H1 (cell line): ENCODE results near the gene LILRB1. TPM values are rescaled to one million over a fixed set of nuclear protein-coding genes. Genes with fewer than 3 reads are reported as not detected.
"Not testable (repeated sequence)": the region's sequence is repeated elsewhere in the genome, so short reads cannot be mapped to it uniquely, and the experiment has no call there.

Source experiments
- CTCF ChIA-PET: fragments of 300-600 bp; sonication (Branson Sonifier 250); formaldehyde crosslinking; loops from one replicate; lab custom pipeline; 2021; ENCODE audit not compliant: partially characterized antibody; lab: Charles Lee
- POLR2A ChIA-PET: fragments of 300-600 bp; sonication (Branson Sonifier 250); formaldehyde crosslinking; loops from one replicate; lab custom pipeline; 2021; ENCODE audit warnings: inconsistent platforms; ENCODE audit not compliant: partially characterized antibody; lab: Charles Lee
- DNase-seq, 2 experiments: peaks; one replicate each; pipeline versions ENCODE4 v3.0.0 to v3.0.0-alpha.2; 2010 to 2022; ENCODE audit warnings: low spot score in 2 of 2, low read depth in 1 of 2, mixed read lengths in 1 of 2
- FAIRE-seq: peaks from 2 replicates; lab custom pipeline; 2011; peaks lifted over from hg19 to GRCh38; lab: Jason Lieb, UNC
- H2AFZ ChIP-seq: 2 replicates; pipeline ENCODE4 v1.8.1; 2012; ENCODE audit warnings: low read length, inconsistent platforms
- H2AK5ac ChIP-seq: 2 replicates; pipeline ENCODE4 v1.6.1; 2013; ENCODE audit warnings: low read depth, low read length
- H2BK120ac ChIP-seq: replicated peaks from 2 replicates; pipeline ENCODE3; 2013; ENCODE audit warnings: low read depth, low read length, inconsistent platforms
- H2BK12ac ChIP-seq: 2 replicates; pipeline ENCODE4 v1.6.1; 2013; ENCODE audit warnings: low read depth, low read length
- H2BK15ac ChIP-seq: 2 replicates; pipeline ENCODE4 v1.6.1; 2013; ENCODE audit warnings: low read length
- H2BK20ac ChIP-seq: 2 replicates; pipeline ENCODE4 v1.6.1; 2013; ENCODE audit warnings: low read length
- H2BK5ac ChIP-seq: 2 replicates; pipeline ENCODE4 v1.6.1; 2013; ENCODE audit warnings: low read depth, low read length
- H3K14ac ChIP-seq: 2 replicates; pipeline ENCODE4 v1.6.1; 2013; ENCODE audit warnings: inconsistent platforms; ENCODE audit not compliant: insufficient read length
- H3K18ac ChIP-seq: 2 replicates; pipeline ENCODE4 v1.6.1; 2013; ENCODE audit warnings: low read length; ENCODE audit errors: extremely low read depth
- H3K23ac ChIP-seq: 2 replicates; pipeline ENCODE4 v1.6.1; 2013; ENCODE audit warnings: inconsistent platforms; ENCODE audit not compliant: insufficient read length
- H3K23me2 ChIP-seq: 2 replicates; pipeline ENCODE4 v1.6.1; 2013; ENCODE audit warnings: low read depth, low read length
- H3K27ac ChIP-seq: 2 replicates; pipeline ENCODE4 v1.6.1; 2011; ENCODE audit warnings: low read depth, low read length, inconsistent platforms
- H3K27me3 ChIP-seq, 4 experiments: replicated peaks in 1 of 4; 1 replicate in 1 of 4; 2 replicates in 3 of 4; pipeline versions ENCODE4 v1.6.1 to v1.8.1; 2011 to 2013; ENCODE audit warnings: low read length in 3 of 4, mild to moderate bottlenecking in 3 of 4, inconsistent platforms in 2 of 4, mixed read lengths in 2 of 4, moderate library complexity in 1 of 4; ENCODE audit not compliant: control insufficient read depth in 3 of 4, insufficient read depth in 3 of 4; ENCODE audit errors: extremely low read depth in 1 of 4
- H3K36me3 ChIP-seq, 4 experiments: 2 replicates each; pipeline versions ENCODE4 v1.6.1 to v1.8.1; 2011 to 2013; ENCODE audit warnings: mild to moderate bottlenecking in 4 of 4, low read length in 3 of 4, moderate library complexity in 2 of 4, control low read depth in 1 of 4, inconsistent platforms in 1 of 4; ENCODE audit not compliant: insufficient read depth in 4 of 4, control insufficient read depth in 2 of 4
- H3K4ac ChIP-seq: replicated peaks from 2 replicates; pipeline ENCODE3; 2013; ENCODE audit warnings: low read length, low read depth, mixed read lengths, inconsistent platforms; ENCODE audit not compliant: insufficient read length
- H3K4me1 ChIP-seq, 4 experiments: replicated peaks in 1 of 4; 1 replicate in 1 of 4; 2 replicates in 3 of 4; pipeline versions ENCODE4 v1.6.1 to v1.8.1; 2011 to 2013; ENCODE audit warnings: low read length in 3 of 4, inconsistent platforms in 2 of 4, mixed read lengths in 1 of 4; ENCODE audit not compliant: insufficient read depth in 4 of 4, control insufficient read depth in 3 of 4
- H3K4me2 ChIP-seq, 2 experiments: 2 replicates each; pipeline versions ENCODE4 v1.6.1 to v1.8.1; 2011 to 2013; ENCODE audit warnings: low read depth in 2 of 2, low read length in 2 of 2, control low read depth in 1 of 2, inconsistent platforms in 1 of 2, mild to moderate bottlenecking in 1 of 2; ENCODE audit not compliant: insufficient read depth in 1 of 2
- H3K4me3 ChIP-seq, 4 experiments: fragments of 200-600, 300-600 bp in 1 of 4; sonication (generic), shearing (Covaris generic), sonication (Bioruptor Twin) in 1 of 4; 2 replicates each; pipeline versions ENCODE4 v1.5.1 to v1.8.1; 2011 to 2016; ENCODE audit warnings: low read length in 4 of 4, low read depth in 3 of 4, control low read depth in 2 of 4, inconsistent platforms in 2 of 4, mild to moderate bottlenecking in 2 of 4, mixed read lengths in 1 of 4, moderate library complexity in 1 of 4; ENCODE audit not compliant: insufficient read depth in 2 of 4; ENCODE audit errors: extremely low read depth in 1 of 4
- H3K56ac ChIP-seq: replicated peaks from 2 replicates; pipeline ENCODE3; 2013; ENCODE audit warnings: low read depth, mild to moderate bottlenecking, mixed read lengths, low read length, inconsistent platforms; ENCODE audit not compliant: insufficient read length
- H3K79me1 ChIP-seq: 2 replicates; pipeline ENCODE4 v1.6.1; 2013; ENCODE audit warnings: low read depth, low read length, control low read depth
- H3K79me2 ChIP-seq, 2 experiments: 2 replicates each; pipeline versions ENCODE4 v1.6.1 to v1.8.1; 2012 to 2013; ENCODE audit warnings: low read length in 2 of 2, mild to moderate bottlenecking in 2 of 2, inconsistent platforms in 1 of 2; ENCODE audit not compliant: insufficient read depth in 2 of 2, control insufficient read depth in 1 of 2
- H3K9ac ChIP-seq, 4 experiments: replicated peaks in 1 of 4; 1 replicate in 1 of 4; 2 replicates in 3 of 4; pipeline versions ENCODE4 v1.6.1 to v1.8.1; 2011 to 2013; ENCODE audit warnings: low read depth in 3 of 4, low read length in 3 of 4, control low read depth in 2 of 4, mild to moderate bottlenecking in 2 of 4, moderate library complexity in 2 of 4, inconsistent platforms in 1 of 4; ENCODE audit errors: extremely low read depth in 1 of 4
- H3K9me3 ChIP-seq, 2 experiments: 2 replicates each; pipeline versions ENCODE4 v1.6.1 to v1.8.1; 2012 to 2013; ENCODE audit warnings: mild to moderate bottlenecking in 2 of 2, moderate library complexity in 2 of 2, control low read depth in 1 of 2, inconsistent platforms in 1 of 2, low read depth in 1 of 2, low read length in 1 of 2, mixed read lengths in 1 of 2; ENCODE audit not compliant: insufficient read depth in 2 of 2
- H4K20me1 ChIP-seq, 2 experiments: replicated peaks in 1 of 2; 2 replicates each; pipeline versions ENCODE3 to v1.8.1; 2011 to 2013; ENCODE audit warnings: inconsistent platforms in 2 of 2, low read length in 2 of 2, mild to moderate bottlenecking in 1 of 2; ENCODE audit not compliant: insufficient read depth in 2 of 2, control insufficient read depth in 1 of 2
- H4K5ac ChIP-seq: 2 replicates; pipeline ENCODE4 v1.6.1; 2013; ENCODE audit warnings: low read length, low read depth, mixed read lengths, inconsistent platforms; ENCODE audit not compliant: insufficient read length
- H4K8ac ChIP-seq: 2 replicates; pipeline ENCODE4 v1.8.0; 2013; ENCODE audit warnings: mild to moderate bottlenecking, moderate library complexity, low read length, inconsistent platforms; ENCODE audit not compliant: insufficient read depth; ENCODE audit errors: extremely low read depth
- H4K91ac ChIP-seq: replicated peaks from 2 replicates; pipeline ENCODE3; 2013; ENCODE audit warnings: low read length, mixed read lengths, inconsistent platforms; ENCODE audit not compliant: insufficient read length
- CTCF ChIP-seq, 3 experiments: IDR thresholded peaks; 1 replicate in 2 of 3; 2 replicates in 1 of 3; pipeline versions ENCODE4 v1.5.1 to v1.6.1; 2011; ENCODE audit warnings: low read length in 3 of 3, mild to moderate bottlenecking in 3 of 3, inconsistent platforms in 2 of 3, low read depth in 1 of 3, moderate library complexity in 1 of 3; ENCODE audit not compliant: insufficient read depth in 1 of 3; ENCODE audit errors: control extremely low read depth in 1 of 3
- RAD21 ChIP-seq, 2 experiments: IDR thresholded peaks in 1 of 2; conservative IDR thresholded peaks in 1 of 2; 2 replicates each; pipeline ENCODE4 v1.6.1; 2011; ENCODE audit warnings: low read depth in 2 of 2, low read length in 2 of 2, improper control_type of control experiment in 1 of 2, inconsistent platforms in 1 of 2, mild to moderate bottlenecking in 1 of 2, moderate library complexity in 1 of 2
- WGBS, 2 experiments: shearing (Covaris generic) in 1 of 2; methylation state at CpG; one replicate each; pipeline versions ENCODE4 v1.1.6 to v1.1.7; 2013 to 2015; ENCODE audit warnings: low lambda C conversion rate in 2 of 2, mixed read lengths in 2 of 2, inconsistent platforms in 1 of 2, low coverage in 1 of 2, missing lambda C conversion rate in 1 of 2; ENCODE audit not compliant: insufficient replicate concordance in 2 of 2, insufficient coverage in 1 of 2, insufficient read length in 1 of 2; ENCODE audit errors: extremely low coverage in 1 of 2, missing lambda C conversion rate in 1 of 2; 5-methylcytosine and 5-hydroxymethylcytosine counted together
- polyA plus RNA-seq, 7 experiments: library from polyadenylated mRNA; depleted of rRNA in 3 of 7; stranded (reverse) in 5 of 7; unstranded in 2 of 7; fragments of >200 nt in 5 of 7; fragments of 200-250 nt in 2 of 7; gene quantifications; 1 replicate in 5 of 7; 2 replicates in 1 of 7; 4 replicates in 1 of 7; pipeline versions ENCODE4 v1.2.1 to v1.2.3, GENCODE V29; 2011 to 2013; ENCODE audit warnings: missing spikeins in 2 of 7, mixed read lengths in 2 of 7
- total RNA-seq: library from RNA; stranded (reverse); fragmentation: NEBNext Ultra II Directional; extraction: Animal tissue kit (Norgen Biotek cat#: 25700); gene quantifications from 2 replicates; pipeline ENCODE4 v1.2.1, GENCODE V29; 2021

The LILRB1 gene
- total and polyA plus RNA-seq, 2 of the 8 experiments (the other 6 are each of a cell fraction or from before 2014, with no cell fraction given) = not detected

- H3K9me3 ChIP-seq = peaks cover 26 to 33% of the 10 kb centered on the region in 2 experiments
These were observed 46.0 kb downstream of the LILRB1 start for GRCh38 chr19:54676210-54676834.

More at GRCh38 chr19:54676210-54676834, 46.0 kb downstream of the LILRB1 start:
- H3K18ac ChIP-seq, H3K4ac ChIP-seq, DNase-seq, H3K4me3 ChIP-seq, H3K4me2 ChIP-seq, H3K14ac ChIP-seq, H2BK20ac ChIP-seq, H4K8ac ChIP-seq, H4K20me1 ChIP-seq, H4K5ac ChIP-seq, H3K23me2 ChIP-seq, H3K27me3 ChIP-seq, H3K36me3 ChIP-seq, H2AK5ac ChIP-seq, H3K9ac ChIP-seq, H2BK120ac ChIP-seq, H2BK5ac ChIP-seq, H3K79me2 ChIP-seq, H3K27ac ChIP-seq, H2AFZ ChIP-seq, H2BK12ac ChIP-seq, H3K23ac ChIP-seq, H3K56ac ChIP-seq, H3K4me1 ChIP-seq, H3K79me1 ChIP-seq, POLR2A ChIA-PET, H4K91ac ChIP-seq, H2BK15ac ChIP-seq, FAIRE-seq: not testable (repeated sequence)
- WGBS, 2 experiments = 29% methylated on average over 8 of the region's 10 CpGs; no CpG with 5 or more reads in 1 of the 2 experiments
- CTCF ChIA-PET = interaction anchor here (1.4 to 4.2 kb wide), 2 partner anchors 12 to 24 kb away, joined by 4 to 16 read pairs; no protein-coding TSS in a partner anchor
- peak; percentile 47 to 51 for TF ChIP-seq RAD21 (IDR thresholded peaks at IDR 0.05 in 1 of 2, conservative IDR thresholded peaks at IDR 0.05 in 1 of 2; ENCODE audit: low read depth in 2 of 2, low read length in 2 of 2)
- peak in 2 of 3 experiments; percentile 45 to 66; a peak in 2 of 4 replicates for TF ChIP-seq CTCF (IDR thresholded peaks at IDR 0.05; ENCODE audit: control extremely low read depth in 1 of 3, insufficient read depth in 1 of 3, low read depth in 1 of 3, low read length in 3 of 3)
